Mononuclear cell (primary cell): ENCODE data around the gene RPS27. TPM values are rescaled to one million over a fixed set of nuclear protein-coding genes. Genes with fewer than 3 reads are reported as not detected.
A peak's percentile ranks its signal among the peaks of the same experiment; 100 is the strongest.

Experiments used
- H3K27me3 ChIP-seq: 2 replicates; pipeline ENCODE4 v1.6.0; 2011; ENCODE audit warnings: low read length, control low read depth; ENCODE audit not compliant: insufficient read depth
- H3K4me1 ChIP-seq: 2 replicates; pipeline ENCODE4 v1.5.1; 2011; ENCODE audit warnings: mild to moderate bottlenecking, low read length, control low read depth; ENCODE audit not compliant: insufficient read depth
- H3K4me3 ChIP-seq: 2 replicates; pipeline ENCODE4 v1.5.1; 2011; ENCODE audit warnings: mild to moderate bottlenecking, low read length, moderate library complexity
- H3K9me3 ChIP-seq: 2 replicates; pipeline ENCODE4 v1.5.1; 2011; ENCODE audit warnings: low read depth, mild to moderate bottlenecking, control low read depth, low read length
- total RNA-seq: library from RNA; depleted of rRNA; stranded (reverse); fragments of >200 nt; gene quantifications from one replicate; pipeline ENCODE4 v1.2.3, GENCODE V29; 2012

RPS27 gene
- total RNA-seq, result 8,524 TPM

GRCh38 chr1:153990468-153991150, at the start of gene RPS27:
TSS of gene RPS27 (plus strand) at chr1:153990762. CDS start at chr1:153990797, 35 bp downstream.
- Histone ChIP-seq H3K4me1 (peaks cover 49% of the 10 kb centered on the region), H3K9me3 (no peaks in the 10 kb centered on the region), H3K27me3 (no peaks in the 10 kb centered on the region), H3K4me3 (peak within 1 kb of the TSS; percentile 97)

DNA sequence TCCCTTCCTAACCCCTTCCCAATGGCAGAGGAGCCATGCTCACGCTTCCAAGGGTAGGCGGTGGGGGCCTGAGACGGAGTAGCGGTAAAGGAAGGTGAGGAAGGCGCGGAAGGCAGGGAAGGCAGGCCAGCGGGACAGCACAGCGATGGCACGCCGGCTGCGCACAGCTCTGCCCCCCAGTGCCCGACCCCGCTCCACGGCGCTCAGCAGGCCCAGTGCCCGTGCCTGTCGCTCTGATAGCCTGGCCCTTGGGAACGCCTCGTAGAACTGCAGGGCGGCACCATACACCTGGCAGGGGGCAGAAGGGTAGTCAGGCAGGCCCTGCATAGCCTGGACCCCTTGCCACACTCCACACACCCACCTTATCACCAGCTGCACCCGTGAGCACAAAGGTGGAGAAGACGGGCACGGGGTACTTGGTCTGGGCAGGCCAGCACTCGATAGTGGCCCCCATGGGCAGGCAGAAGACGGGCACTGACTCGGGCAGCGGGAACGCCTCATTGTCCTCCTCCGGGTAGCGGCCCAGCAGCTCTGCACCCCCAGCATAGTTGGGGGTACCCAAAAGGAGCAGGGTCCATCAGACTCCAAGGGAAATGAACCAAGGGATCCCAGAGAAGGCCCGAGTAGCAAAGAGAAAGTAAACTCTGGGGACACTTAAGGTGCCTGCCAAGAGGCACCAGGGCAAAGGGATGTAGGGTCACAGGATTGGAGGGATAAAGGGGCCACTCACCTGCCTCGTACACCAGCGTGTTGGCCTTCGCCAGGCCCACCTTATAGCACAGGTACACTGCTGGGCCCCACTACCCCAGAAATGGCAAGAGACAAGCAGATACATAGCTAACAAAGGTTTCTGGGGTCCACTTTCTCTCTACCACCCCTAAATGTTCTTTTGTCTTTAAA, 48.5 kb upstream of the RPS27 start:
- Histone ChIP-seq H3K27me3 (no peaks in the 10 kb centered on the region), H3K9me3 (no peaks in the 10 kb centered on the region), H3K4me1 (peaks cover 41% of the 10 kb centered on the region), H3K4me3 (no peak overlapping the region)

GRCh38 chr1:153942766-153943549, 47.6 kb upstream of the RPS27 start:
- peaks cover 50% of the 10 kb centered on the region for H3K4me1 ChIP-seq
- no peaks in the 10 kb centered on the region for H3K27me3 ChIP-seq
- no peak overlapping the region for H3K4me3 ChIP-seq
- H3K9me3 ChIP-seq, result no peaks in the 10 kb centered on the region

DNA sequence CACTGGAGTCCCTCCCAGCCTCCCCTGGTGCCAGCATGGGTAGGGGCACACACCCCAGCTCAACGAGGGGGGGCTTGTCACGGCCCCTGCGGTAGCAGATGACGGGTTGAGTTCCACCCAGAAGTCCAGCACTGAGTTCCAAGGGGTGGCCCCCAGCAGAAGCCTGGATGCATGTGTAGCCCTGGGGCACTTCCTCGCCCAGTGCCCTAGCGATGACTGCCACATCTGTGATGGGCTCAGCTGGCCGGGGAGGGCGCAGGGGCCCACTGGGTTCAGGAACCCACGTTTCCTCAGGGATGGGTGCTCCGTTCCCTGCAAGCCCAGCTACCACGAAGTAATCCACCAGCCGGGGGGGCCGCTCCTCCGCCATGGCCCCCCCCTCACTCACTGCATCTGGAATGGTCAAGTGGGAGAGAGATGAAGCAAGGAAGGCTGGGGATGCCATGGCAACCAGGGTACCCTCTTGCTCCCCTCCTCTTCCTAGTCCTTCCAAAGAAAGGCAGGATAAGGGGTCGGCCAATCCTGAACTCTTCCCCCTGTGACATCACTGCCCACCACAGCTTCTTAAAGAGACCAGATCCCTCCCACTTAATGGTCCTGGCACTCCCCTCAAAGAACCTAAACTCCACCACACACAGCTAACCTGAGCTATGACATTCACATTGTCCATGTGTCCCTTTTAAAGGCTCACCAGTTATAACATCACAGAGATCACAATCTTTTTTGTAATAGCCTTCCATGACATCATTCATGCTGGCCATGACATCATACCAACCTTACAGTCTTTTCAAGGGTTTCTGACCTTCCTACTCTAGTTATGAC, 46.3 kb upstream of the RPS27 start:
- peaks cover 52% of the 10 kb centered on the region for H3K4me1 ChIP-seq
- H3K4me3 ChIP-seq, result peak overlapping the region; percentile 58
- no peaks in the 10 kb centered on the region for H3K9me3 ChIP-seq
- H3K27me3 ChIP-seq, result no peaks in the 10 kb centered on the region

DNA sequence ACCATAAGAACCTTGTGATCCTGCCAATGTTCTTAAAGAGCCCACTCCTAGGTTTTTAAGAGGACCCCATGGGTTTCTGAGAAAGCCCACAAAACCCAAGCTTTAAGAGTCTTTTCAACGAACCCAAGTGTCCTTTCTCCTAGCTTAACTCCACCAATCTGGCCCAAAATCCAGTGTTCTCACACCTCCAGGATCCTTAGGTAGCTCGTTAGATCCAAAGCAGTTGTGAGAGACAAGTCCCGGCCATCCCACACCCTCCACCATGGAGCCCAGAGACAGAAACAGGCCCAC, 45.8 kb upstream of the RPS27 start:
- Histone ChIP-seq H3K9me3 (no peaks in the 10 kb centered on the region), H3K4me1 (peaks cover 52% of the 10 kb centered on the region)

DNA sequence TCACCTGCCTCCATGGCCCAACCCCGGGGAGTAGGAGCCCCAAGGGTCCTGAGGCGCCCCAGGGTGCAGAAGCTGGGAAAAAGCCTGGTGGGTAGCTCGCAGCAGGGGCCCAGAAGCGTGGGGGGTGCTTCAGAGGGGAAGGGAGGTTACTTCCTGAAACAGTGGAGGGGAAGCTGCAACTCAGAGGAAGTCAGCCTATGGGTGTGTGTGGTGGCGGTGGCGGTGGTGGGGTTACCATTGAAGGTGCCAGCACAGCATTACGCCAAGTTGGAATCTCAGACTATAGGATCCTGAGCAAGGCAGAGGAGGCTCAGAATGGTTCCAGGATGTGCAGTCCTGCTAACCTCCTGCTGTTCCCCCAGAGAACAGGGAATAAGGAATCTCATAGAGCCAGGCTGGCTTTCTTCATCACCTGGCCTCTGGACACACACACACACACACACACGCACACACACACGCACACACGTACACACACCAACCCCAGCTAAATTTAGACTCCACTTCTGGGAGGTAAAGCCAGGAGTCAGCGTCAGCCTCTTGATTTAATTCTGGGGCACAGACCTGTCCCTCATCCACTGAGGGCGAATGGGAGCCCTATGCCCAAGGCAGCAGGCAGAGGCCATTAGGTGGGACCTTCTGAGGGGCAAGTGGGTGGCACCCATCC, 45.3 kb upstream of the RPS27 start:
- Histone ChIP-seq H3K27me3 (no peaks in the 10 kb centered on the region), H3K4me1 (peaks cover 52% of the 10 kb centered on the region), H3K4me3 (peak overlapping the region; percentile 58), H3K9me3 (no peaks in the 10 kb centered on the region)

More for the DNA sequence above, 45.8 kb upstream of the RPS27 start:
- Histone ChIP-seq H3K27me3 (no peaks in the 10 kb centered on the region), H3K4me3 (peak overlapping the region; percentile 58)

GRCh38 chr1:153945795-153946621, 44.6 kb upstream of the RPS27 start:
- Histone ChIP-seq H3K27me3 (no peaks in the 10 kb centered on the region), H3K9me3 (no peaks in the 10 kb centered on the region), H3K4me1 (peaks cover 52% of the 10 kb centered on the region), H3K4me3 (peak overlapping the region; percentile 58)

DNA sequence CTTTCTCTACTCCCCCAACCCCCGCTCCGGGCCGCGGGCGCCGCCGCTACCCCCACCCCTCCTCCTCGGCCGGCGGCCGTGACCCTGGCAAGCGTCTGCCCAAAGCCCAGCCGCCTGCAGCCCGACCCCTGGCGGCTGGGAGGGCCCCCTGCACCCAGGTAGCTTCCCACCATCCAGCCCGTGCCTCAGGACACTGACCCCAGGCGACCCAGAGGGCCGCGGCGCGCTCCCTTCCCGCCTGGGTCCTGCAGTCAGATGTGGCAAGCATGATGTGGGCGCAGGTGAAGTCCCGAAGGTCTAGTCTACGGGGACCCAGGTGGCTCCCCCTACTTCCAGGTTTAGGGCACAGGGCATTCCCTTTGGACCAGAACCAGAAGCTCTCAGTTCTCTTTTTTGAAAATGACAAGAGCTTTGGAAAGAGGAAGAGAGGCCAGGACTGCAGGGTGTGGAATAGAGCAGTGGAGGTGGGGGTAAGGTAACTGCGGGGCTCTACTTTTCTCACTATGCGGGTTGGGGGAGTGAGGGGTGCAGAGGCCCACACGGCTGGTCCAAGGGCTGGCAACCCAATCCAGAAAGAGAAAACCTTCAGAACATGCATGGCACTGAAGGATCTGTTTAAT, 43.8 kb upstream of the RPS27 start, which contains the start of gene DENND4B:
DENND4B (minus strand) TSS at position 97 of the 620 bp plus-strand sequence. CDS start 2,344 bp downstream, outside the sequence.
- Histone ChIP-seq H3K9me3 (no peaks in the 10 kb centered on the region), H3K4me1 (peaks cover 49% of the 10 kb centered on the region), H3K27me3 (no peaks in the 10 kb centered on the region), H3K4me3 (peak within 1 kb of the TSS; percentile 58)

- no peak overlapping the region for H3K4me3 ChIP-seq
- no peaks in the 10 kb centered on the region for H3K27me3 ChIP-seq
- no peaks in the 10 kb centered on the region for H3K9me3 ChIP-seq
- H3K4me1 ChIP-seq, result peaks cover 35% of the 10 kb centered on the region
Measured at GRCh38 chr1:153951183-153951582, 39.4 kb upstream of the RPS27 start.

GRCh38 chr1:153951801-153952200, 38.8 kb upstream of the RPS27 start:
- Histone ChIP-seq H3K4me3 (no peak overlapping the region), H3K27me3 (no peaks in the 10 kb centered on the region), H3K4me1 (peaks cover 38% of the 10 kb centered on the region), H3K9me3 (no peaks in the 10 kb centered on the region)

GRCh38 chr1:153953859-153954365, 36.6 kb upstream of the RPS27 start:
- Histone ChIP-seq H3K9me3 (no peaks in the 10 kb centered on the region), H3K4me1 (peaks cover 36% of the 10 kb centered on the region), H3K4me3 (no peak overlapping the region), H3K27me3 (no peaks in the 10 kb centered on the region)

GRCh38 chr1:153954826-153955225, 35.7 kb upstream of the RPS27 start:
- Histone ChIP-seq H3K4me1 (peaks cover 40% of the 10 kb centered on the region), H3K27me3 (no peaks in the 10 kb centered on the region), H3K4me3 (no peak overlapping the region)

More at GRCh38 chr1:153954826-153955225, 35.7 kb upstream of the RPS27 start:
- no peaks in the 10 kb centered on the region for H3K9me3 ChIP-seq
